Endothelial cell of umbilical vein (primary cell): ENCODE data around the gene RIPPLY1. TPM values are rescaled to one million over a fixed set of nuclear protein-coding genes. Genes with fewer than 3 reads are reported as not detected.

Source experiments
- BruUV-seq: library from RNA; stranded (reverse); fragments of 400-500 nt; replicated peaks from 2 replicates; lab custom pipeline; 2021; lab: Mats Ljungman, UMichigan
- CTCF ChIA-PET: fragments of 300-600, 350-600 bp; sonication (Branson Sonifier 250); formaldehyde crosslinking; loops from one replicate; lab custom pipeline; 2021; ENCODE audit warnings: antibody characterized with exemption, inconsistent platforms; lab: Charles Lee
- POLR2A ChIA-PET: fragments of 300-600, 350-600 bp; sonication (Branson Sonifier 250); formaldehyde crosslinking; loops from one replicate; lab custom pipeline; 2021; ENCODE audit warnings: antibody characterized with exemption, inconsistent platforms; lab: Charles Lee
- DNase-seq: peaks from one replicate; pipeline ENCODE4 v3.0.0-alpha.2; 2011; ENCODE audit warnings: low read depth, low spot score
- FAIRE-seq: peaks from 2 replicates; lab custom pipeline; 2011; peaks lifted over from hg19 to GRCh38; lab: Jason Lieb, UNC
- H2AFZ ChIP-seq: 2 replicates; pipeline ENCODE4 v1.6.0; 2012; ENCODE audit warnings: low read depth, low read length, control low read depth, inconsistent platforms
- H3K27ac ChIP-seq: 2 replicates; pipeline ENCODE4 v1.5.1; 2011; ENCODE audit warnings: low read depth, mild to moderate bottlenecking, control low read depth, low read length, moderate library complexity; ENCODE audit not compliant: insufficient read depth
- H3K27me3 ChIP-seq, 2 experiments: 2 replicates each; pipeline versions ENCODE4 v1.6.0 to v1.6.1; 2011; ENCODE audit warnings: low read length in 2 of 2, mixed read lengths in 1 of 2; ENCODE audit not compliant: control insufficient read depth in 2 of 2, insufficient read depth in 2 of 2
- H3K36me3 ChIP-seq, 2 experiments: 2 replicates in 1 of 2; 3 replicates in 1 of 2; pipeline ENCODE4 v1.5.1; 2011; ENCODE audit warnings: low read length in 2 of 2, mild to moderate bottlenecking in 1 of 2, moderate library complexity in 1 of 2; ENCODE audit not compliant: control insufficient read depth in 2 of 2, insufficient read depth in 2 of 2; ENCODE audit errors: extremely low read depth in 1 of 2
- H3K4me1 ChIP-seq: 3 replicates; pipeline ENCODE4 v1.5.1; 2011; ENCODE audit warnings: mild to moderate bottlenecking, low read length; ENCODE audit not compliant: control insufficient read depth, insufficient read depth; ENCODE audit errors: extremely low read depth
- H3K4me2 ChIP-seq: 2 replicates; pipeline ENCODE4 v1.6.1; 2011; ENCODE audit warnings: low read length, control low read depth, mixed read lengths; ENCODE audit not compliant: insufficient read depth
- H3K4me3 ChIP-seq, 3 experiments: fragments of 200-600 bp in 1 of 3; sonication (generic), shearing (Covaris generic) in 1 of 3; replicated peaks in 1 of 3; 2 replicates each; pipeline ENCODE4 v1.5.1; 2011 to 2016; ENCODE audit warnings: control low read depth in 3 of 3, low read length in 3 of 3, mild to moderate bottlenecking in 2 of 3, inconsistent platforms in 1 of 3, low read depth in 1 of 3, moderate library complexity in 1 of 3; ENCODE audit not compliant: insufficient read depth in 1 of 3
- H3K79me2 ChIP-seq: 2 replicates; pipeline ENCODE4 v1.6.0; 2012; ENCODE audit warnings: low read length, inconsistent platforms; ENCODE audit not compliant: control insufficient read depth, insufficient read depth
- H3K9ac ChIP-seq: replicated peaks from 2 replicates; pipeline ENCODE3; 2011; ENCODE audit warnings: low read length, control low read depth; ENCODE audit not compliant: insufficient read depth; ENCODE audit errors: extremely low read depth
- H3K9me1 ChIP-seq: replicated peaks from 3 replicates; pipeline ENCODE4 v1.6.0; 2011; ENCODE audit warnings: mild to moderate bottlenecking, low read length; ENCODE audit not compliant: control insufficient read depth, insufficient read depth; ENCODE audit errors: extremely low read depth
- H3K9me3 ChIP-seq: replicated peaks from 2 replicates; pipeline ENCODE4 v1.5.1; 2012; ENCODE audit warnings: low read length, inconsistent platforms; ENCODE audit not compliant: control insufficient read depth, insufficient read depth
- H4K20me1 ChIP-seq: replicated peaks from 2 replicates; pipeline ENCODE3; 2011; ENCODE audit warnings: mild to moderate bottlenecking, low read length; ENCODE audit not compliant: control insufficient read depth, insufficient read depth; ENCODE audit errors: extremely low read depth
- EZH2 ChIP-seq: IDR thresholded peaks from 2 replicates; pipeline ENCODE4 v1.6.1; 2012; ENCODE audit warnings: borderline replicate concordance, low read depth, mild to moderate bottlenecking, moderate library complexity, low read length, inconsistent platforms; ENCODE audit not compliant: severe bottlenecking
- FOS ChIP-seq: IDR thresholded peaks from 2 replicates; pipeline ENCODE4 v1.6.1; 2011; ENCODE audit warnings: mild to moderate bottlenecking, low read length, moderate library complexity, borderline replicate concordance; ENCODE audit not compliant: insufficient read depth
- GATA2 ChIP-seq: IDR thresholded peaks from 2 replicates; pipeline ENCODE4 v1.7.0; 2011; ENCODE audit warnings: low read depth, mild to moderate bottlenecking, moderate library complexity, mixed read lengths, low read length; ENCODE audit not compliant: insufficient read length, insufficient read depth
- JUN ChIP-seq: IDR thresholded peaks from 2 replicates; pipeline ENCODE4 v1.6.1; 2011; ENCODE audit warnings: borderline replicate concordance, low read depth; ENCODE audit not compliant: insufficient read length, insufficient read depth
- MYC ChIP-seq: IDR thresholded peaks from one replicate; pipeline ENCODE4 v1.6.1; 2011; ENCODE audit warnings: mild to moderate bottlenecking, low read depth, low read length
- POLR2A ChIP-seq: IDR thresholded peaks from 2 replicates; pipeline ENCODE4 v1.6.1; 2012; ENCODE audit warnings: low read depth, mild to moderate bottlenecking, control low read depth, low read length
- POLR2AphosphoS5 ChIP-seq: IDR thresholded peaks from 2 replicates; pipeline ENCODE4 v1.6.1; 2012; ENCODE audit warnings: low read depth, mild to moderate bottlenecking, control low read depth, low read length, moderate library complexity; ENCODE audit not compliant: insufficient read depth
- dilution Hi-C: fragments of 300-500 bp; cut with MboI; formaldehyde crosslinking; loops from one replicate; pipeline ENCODE4 v1.15.0; 2019; ENCODE audit warnings: low sequenced_read_pairs; ENCODE audit not compliant: extremely low pct_ligation_motif_present
- intact Hi-C: fragments of 100-400 bp; cut with micrococcal nuclease; formaldehyde crosslinking; loops from one replicate; pipeline ENCODE4 v1.10.0; 2022
- polyA plus RNA-seq, 4 experiments: library from polyadenylated mRNA; depleted of rRNA in 3 of 4; stranded (reverse) in 3 of 4; unstranded in 1 of 4; fragments of >200 nt; gene quantifications; 2 replicates each; pipeline versions ENCODE4 v1.2.1 to v1.2.3, GENCODE V29; 2011 to 2012; ENCODE audit warnings: missing spikeins in 1 of 4
- total RNA-seq: library from RNA; stranded (reverse); gene quantifications from 2 replicates; pipeline ENCODE4 v1.2.3, GENCODE V29; 2021
- TF ChIP-seq, protein P1 (sequence below): IDR thresholded peaks from 2 replicates; pipeline ENCODE4 v1.6.1; 2011; ENCODE audit not compliant: insufficient read depth, insufficient read length
- TF ChIP-seq, protein P2 (sequence below), 2 donors: IDR thresholded peaks; 1 replicate in 1 of 2; 2 replicates in 1 of 2; pipeline ENCODE4 v1.5.1; 2011; ENCODE audit warnings: low read length in 2 of 2, mild to moderate bottlenecking in 2 of 2, moderate library complexity in 2 of 2, control low read depth in 1 of 2, inconsistent platforms in 1 of 2, low read depth in 1 of 2; ENCODE audit not compliant: insufficient read depth in 1 of 2; ENCODE audit errors: extremely low read depth in 1 of 2

The RIPPLY1 gene
- total and polyA plus RNA-seq, 2 donors (not counting 3 experiments of a cell fraction or from before 2014, with no cell fraction given): not detected

DNA sequence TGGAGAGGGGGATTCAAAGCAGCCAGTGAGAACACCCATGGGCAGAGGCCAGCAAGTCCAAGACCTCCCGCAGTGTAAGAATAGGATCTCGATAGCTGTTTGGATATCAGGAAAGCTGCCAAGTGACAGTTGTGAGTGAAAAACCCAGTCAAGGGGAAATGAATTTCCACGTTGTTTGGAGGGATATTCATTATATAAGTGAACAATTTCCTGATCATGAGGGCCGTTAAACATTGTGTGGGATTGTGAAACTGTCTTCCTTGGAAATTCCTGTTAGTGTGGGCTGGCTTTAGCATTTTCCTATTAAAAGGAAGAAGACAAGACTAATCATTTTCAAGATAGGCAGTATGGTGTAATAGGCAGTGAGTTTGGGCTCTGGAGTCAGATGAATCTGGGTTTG, 32.0 kb upstream of the RIPPLY1 start:
- Histone ChIP-seq H4K20me1 (no peaks in the 10 kb centered on the region), H3K4me1 (peaks cover 23% of the 10 kb centered on the region), H3K9me1 (no peaks in the 10 kb centered on the region), H3K9ac (no peak overlapping the region), H2AFZ (no peak overlapping the region), H3K27me3 (no peaks in the 10 kb centered on the region), H3K9me3 (no peaks in the 10 kb centered on the region), H3K36me3 (no peaks in the 10 kb centered on the region), H3K79me2 (no peaks in the 10 kb centered on the region), H3K4me2 (no peak overlapping the region), H3K27ac (no peak overlapping the region), H3K4me3 (no peak overlapping the region)
- peak; percentile 30 for DNase-seq
- TF ChIP-seq POLR2AphosphoS5: no peak
- TF ChIP-seq JUN: no peak
- TF ChIP-seq MYC: no peak
- no peak for TF ChIP-seq EZH2
- TF ChIP-seq, protein P1, sequence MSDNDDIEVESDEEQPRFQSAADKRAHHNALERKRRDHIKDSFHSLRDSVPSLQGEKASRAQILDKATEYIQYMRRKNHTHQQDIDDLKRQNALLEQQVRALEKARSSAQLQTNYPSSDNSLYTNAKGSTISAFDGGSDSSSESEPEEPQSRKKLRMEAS: no peak
- TF ChIP-seq POLR2A: no peak
- TF ChIP-seq GATA2: no peak
- TF ChIP-seq, protein P2, sequence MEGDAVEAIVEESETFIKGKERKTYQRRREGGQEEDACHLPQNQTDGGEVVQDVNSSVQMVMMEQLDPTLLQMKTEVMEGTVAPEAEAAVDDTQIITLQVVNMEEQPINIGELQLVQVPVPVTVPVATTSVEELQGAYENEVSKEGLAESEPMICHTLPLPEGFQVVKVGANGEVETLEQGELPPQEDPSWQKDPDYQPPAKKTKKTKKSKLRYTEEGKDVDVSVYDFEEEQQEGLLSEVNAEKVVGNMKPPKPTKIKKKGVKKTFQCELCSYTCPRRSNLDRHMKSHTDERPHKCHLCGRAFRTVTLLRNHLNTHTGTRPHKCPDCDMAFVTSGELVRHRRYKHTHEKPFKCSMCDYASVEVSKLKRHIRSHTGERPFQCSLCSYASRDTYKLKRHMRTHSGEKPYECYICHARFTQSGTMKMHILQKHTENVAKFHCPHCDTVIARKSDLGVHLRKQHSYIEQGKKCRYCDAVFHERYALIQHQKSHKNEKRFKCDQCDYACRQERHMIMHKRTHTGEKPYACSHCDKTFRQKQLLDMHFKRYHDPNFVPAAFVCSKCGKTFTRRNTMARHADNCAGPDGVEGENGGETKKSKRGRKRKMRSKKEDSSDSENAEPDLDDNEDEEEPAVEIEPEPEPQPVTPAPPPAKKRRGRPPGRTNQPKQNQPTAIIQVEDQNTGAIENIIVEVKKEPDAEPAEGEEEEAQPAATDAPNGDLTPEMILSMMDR (IDR thresholded peaks at IDR 0.05; ENCODE audit: extremely low read depth in 1 of 2, insufficient read depth in 1 of 2, low read depth in 1 of 2, low read length in 2 of 2): no peak
- TF ChIP-seq FOS: no peak
- dilution Hi-C loops (no loop called here), intact Hi-C loops (loop anchor here (5.0 kb wide), 1 partner anchor 38 kb away; no protein-coding TSS in a partner anchor)
- peak; percentile 91 for FAIRE-seq
- ChIA-PET CTCF (interaction anchor here (1.0 kb wide), 1 partner anchor 41 kb away, joined by 3 read pairs; no protein-coding TSS in a partner anchor), POLR2A (no interaction called here)
- BruUV-seq: no TSS peak
